Liver (tissue), 9 donors: ENCODE data around the gene TST. TPM values are rescaled to one million over a fixed set of nuclear protein-coding genes. Genes with fewer than 3 reads are reported as not detected.

Experiments used
- DNase-seq: peaks from one replicate; pipeline ENCODE4 v3.0.0-alpha.2; 2017; ENCODE audit warnings: low spot score
- H3K27ac ChIP-seq, 2 donors: one replicate each; pipeline ENCODE4 v1.7.0; 2013; ENCODE audit warnings: inconsistent platforms in 2 of 2, low read length in 2 of 2, control low read depth in 1 of 2, low read depth in 1 of 2, mild to moderate bottlenecking in 1 of 2
- H3K27me3 ChIP-seq, 4 donors: one replicate each; pipeline versions ENCODE4 v1.6.1 to v1.7.0; 2013; ENCODE audit warnings: low read length in 3 of 4, inconsistent platforms in 1 of 4, mild to moderate bottlenecking in 1 of 4, moderate library complexity in 1 of 4; ENCODE audit not compliant: control insufficient read depth in 4 of 4, insufficient read depth in 4 of 4
- H3K36me3 ChIP-seq, 4 donors: one replicate each; pipeline versions ENCODE4 v1.6.1 to v1.7.0; 2013; ENCODE audit warnings: low read length in 3 of 4, mild to moderate bottlenecking in 3 of 4, low read depth in 1 of 4, moderate library complexity in 1 of 4; ENCODE audit not compliant: control insufficient read depth in 4 of 4, insufficient read depth in 3 of 4
- H3K4me1 ChIP-seq, 4 donors: one replicate each; pipeline versions ENCODE4 v1.6.1 to v1.7.0; 2013; ENCODE audit warnings: low read length in 3 of 4, mild to moderate bottlenecking in 3 of 4, moderate library complexity in 1 of 4; ENCODE audit not compliant: control insufficient read depth in 4 of 4, insufficient read depth in 4 of 4
- H3K4me3 ChIP-seq, 3 donors: one replicate each; pipeline versions ENCODE4 v1.6.1 to v1.7.0; 2013; ENCODE audit warnings: low read length in 3 of 3, control low read depth in 1 of 3, low read depth in 1 of 3, mild to moderate bottlenecking in 1 of 3
- H3K9ac ChIP-seq, 2 donors: one replicate each; pipeline ENCODE4 v1.7.0; 2013; ENCODE audit warnings: low read length in 2 of 2, mild to moderate bottlenecking in 2 of 2, moderate library complexity in 2 of 2, control low read depth in 1 of 2, low read depth in 1 of 2
- H3K9me3 ChIP-seq, 4 donors: one replicate each; pipeline versions ENCODE4 v1.6.1 to v1.7.0; 2013; ENCODE audit warnings: low read length in 3 of 4; ENCODE audit not compliant: control insufficient read depth in 4 of 4
- CTCF ChIP-seq: fragments of 150-350 bp; IDR thresholded peaks from 2 replicates; pipeline ENCODE4 v1.5.1; 2017; ENCODE audit warnings: improper control_type of control experiment, low read depth, low read length; ENCODE audit not compliant: missing input control
- EGR1 ChIP-seq, 2 donors: IDR thresholded peaks; 2 replicates each; pipeline ENCODE4 v1.6.1; 2016 to 2018; ENCODE audit warnings: antibody characterized with exemption in 2 of 2, low read depth in 2 of 2
- FOXA1 ChIP-seq: IDR thresholded peaks from 2 replicates; pipeline ENCODE4 v1.6.1; 2016; ENCODE audit warnings: antibody characterized with exemption
- FOXA2 ChIP-seq: IDR thresholded peaks from 2 replicates; pipeline ENCODE4 v1.6.1; 2016; ENCODE audit warnings: antibody characterized with exemption
- GABPA ChIP-seq, 2 donors: IDR thresholded peaks in 1 of 2; conservative IDR thresholded peaks in 1 of 2; 2 replicates each; pipeline ENCODE4 v1.6.1; 2016; ENCODE audit warnings: antibody characterized with exemption in 2 of 2, mild to moderate bottlenecking in 1 of 2, moderate library complexity in 1 of 2
- HNF4A ChIP-seq, 2 donors: conservative IDR thresholded peaks; 2 replicates each; pipeline ENCODE4 v1.6.1; 2016; ENCODE audit warnings: antibody characterized with exemption in 2 of 2, mild to moderate bottlenecking in 2 of 2
- HNF4G ChIP-seq: IDR thresholded peaks from 2 replicates; pipeline ENCODE4 v1.6.1; 2016; ENCODE audit warnings: antibody characterized with exemption
- JUND ChIP-seq, 2 donors: IDR thresholded peaks; 2 replicates each; pipeline ENCODE4 v1.6.1; 2016; ENCODE audit warnings: antibody characterized with exemption in 2 of 2
- NR2F2 ChIP-seq: IDR thresholded peaks from 2 replicates; pipeline ENCODE4 v1.6.1; 2016; ENCODE audit warnings: antibody characterized with exemption
- RAD21 ChIP-seq, 2 donors: IDR thresholded peaks; 2 replicates each; pipeline ENCODE4 v1.6.1; 2016; ENCODE audit warnings: antibody characterized with exemption in 2 of 2, mild to moderate bottlenecking in 2 of 2
- RXRA ChIP-seq, 2 donors: IDR thresholded peaks; 2 replicates each; pipeline ENCODE4 v1.6.1; 2017 to 2018; ENCODE audit warnings: antibody characterized with exemption in 2 of 2, mild to moderate bottlenecking in 1 of 2
- SP1 ChIP-seq: IDR thresholded peaks from 2 replicates; pipeline ENCODE4 v1.6.1; 2018; ENCODE audit warnings: antibody characterized with exemption, mild to moderate bottlenecking
- TAF1 ChIP-seq: conservative IDR thresholded peaks from 2 replicates; pipeline ENCODE4 v1.6.1; 2016; ENCODE audit warnings: antibody characterized with exemption, mild to moderate bottlenecking
- YY1 ChIP-seq: IDR thresholded peaks from 2 replicates; pipeline ENCODE4 v1.6.1; 2016; ENCODE audit warnings: antibody characterized with exemption, mild to moderate bottlenecking
- ZBTB33 ChIP-seq: IDR thresholded peaks from 2 replicates; pipeline ENCODE4 v1.6.1; 2016; ENCODE audit warnings: antibody characterized with exemption
- WGBS: extraction: QIAGEN DNeasy Blood & Tissue Kit; methylation state at CpG from one replicate; pipeline ENCODE4 v1.1.7; 2013; 5-methylcytosine and 5-hydroxymethylcytosine counted together
- polyA plus RNA-seq, 2 donors: library from polyadenylated mRNA; stranded (reverse) in 1 of 2; unstranded in 1 of 2; fragments of 200-250 nt in 1 of 2; fragments of >200 nt in 1 of 2; fragmentation: Nextera tagmentation in 1 of 2; extraction: Ambion mirVana in 1 of 2; gene quantifications; one replicate each; pipeline versions ENCODE4 v1.2.1 to v1.2.3, GENCODE V29; 2013 to 2015
- total RNA-seq, 2 donors: library from RNA; depleted of rRNA; stranded (reverse); fragments of >200 nt; gene quantifications; one replicate each; pipeline ENCODE4 v1.2.3, GENCODE V29; 2014
- TF ChIP-seq, protein P1 (sequence below): IDR thresholded peaks from 2 replicates; pipeline ENCODE4 v1.6.1; 2016; ENCODE audit warnings: antibody characterized with exemption, mild to moderate bottlenecking
- TF ChIP-seq, protein P2 (sequence below): IDR thresholded peaks from 2 replicates; pipeline ENCODE4 v1.6.1; 2016; ENCODE audit warnings: antibody characterized with exemption
- TF ChIP-seq, protein P3 (sequence below): IDR thresholded peaks from 2 replicates; pipeline ENCODE4 v1.6.1; 2016; ENCODE audit warnings: antibody characterized with exemption
- donor health status: healthy.
- donor health status: healthy.
- donor health status: healthy.
- donor health status: healthy.
- donor health status: healthy.

Gene TST
- total and polyA plus RNA-seq, 4 donors: 186 to 404 (median 292) TPM

DNA sequence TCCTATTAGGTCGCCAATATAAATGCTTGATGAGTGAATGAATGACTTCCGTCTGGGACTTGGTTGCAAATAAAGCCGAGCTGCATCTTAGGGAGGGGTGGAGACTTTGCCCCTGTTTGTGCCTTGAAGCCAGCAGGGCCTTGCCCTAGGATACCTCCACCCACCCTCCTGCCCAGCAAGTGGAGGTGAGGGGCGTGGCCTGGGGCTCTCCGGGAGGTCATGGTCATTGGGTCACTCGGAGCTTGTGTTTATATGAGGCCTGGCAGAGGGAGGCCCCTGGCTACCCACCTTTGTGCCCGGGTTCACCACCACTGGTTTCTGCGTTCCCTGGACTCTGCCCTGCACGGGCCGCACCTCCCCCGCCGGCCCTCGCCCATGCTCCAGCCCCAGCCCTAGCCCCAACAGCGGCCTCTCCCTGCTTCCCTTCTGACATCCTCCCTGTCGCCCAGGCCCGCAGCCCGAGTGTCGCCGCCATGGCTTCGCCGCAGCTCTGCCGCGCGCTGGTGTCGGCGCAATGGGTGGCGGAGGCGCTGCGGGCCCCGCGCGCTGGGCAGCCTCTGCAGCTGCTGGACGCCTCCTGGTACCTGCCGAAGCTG, 4.6 kb upstream of the TST start:
- peaks cover 4 to 79% (median 59%) of the 10 kb centered on the region in 4 donors for H3K4me1 ChIP-seq
- H3K36me3 ChIP-seq: peaks cover under 1 to 14% (median 9%) of the 10 kb centered on the region in 4 donors
- H3K9me3 ChIP-seq: no peaks in the 10 kb centered on the region
- 32% methylated on average over 34 of the region's 34 CpGs for WGBS
- no peaks in the 10 kb centered on the region for H3K27me3 ChIP-seq
- peak overlapping the region in 1 of 2 donors; percentile 27 for H3K9ac ChIP-seq
- TF ChIP-seq JUND (IDR thresholded peaks at IDR 0.05) (peak in 1 of 2 donors; percentile 42), CTCF (no peak), RXRA (IDR thresholded peaks at IDR 0.05) (peak; percentile 96 to 97), HNF4G (peak; percentile 98), EGR1 (IDR thresholded peaks at IDR 0.05; ENCODE audit: low read depth in 2 of 2) (peak in 1 of 2 donors; percentile 70), NR2F2 (peak; percentile 94), FOXA1 (peak; percentile 9), HNF4A (conservative IDR thresholded peaks at IDR 0.05) (peak; percentile 96 to 98), YY1 (no peak), FOXA2 (no peak), GABPA (IDR thresholded peaks at IDR 0.05 in 1 of 2, conservative IDR thresholded peaks at IDR 0.05 in 1 of 2) (no peak), RAD21 (IDR thresholded peaks at IDR 0.05) (peak in 1 of 2 donors; percentile 52), ZBTB33 (no peak), SP1 (peak; percentile 94), TAF1 (no peak)
- TF ChIP-seq, protein P1, sequence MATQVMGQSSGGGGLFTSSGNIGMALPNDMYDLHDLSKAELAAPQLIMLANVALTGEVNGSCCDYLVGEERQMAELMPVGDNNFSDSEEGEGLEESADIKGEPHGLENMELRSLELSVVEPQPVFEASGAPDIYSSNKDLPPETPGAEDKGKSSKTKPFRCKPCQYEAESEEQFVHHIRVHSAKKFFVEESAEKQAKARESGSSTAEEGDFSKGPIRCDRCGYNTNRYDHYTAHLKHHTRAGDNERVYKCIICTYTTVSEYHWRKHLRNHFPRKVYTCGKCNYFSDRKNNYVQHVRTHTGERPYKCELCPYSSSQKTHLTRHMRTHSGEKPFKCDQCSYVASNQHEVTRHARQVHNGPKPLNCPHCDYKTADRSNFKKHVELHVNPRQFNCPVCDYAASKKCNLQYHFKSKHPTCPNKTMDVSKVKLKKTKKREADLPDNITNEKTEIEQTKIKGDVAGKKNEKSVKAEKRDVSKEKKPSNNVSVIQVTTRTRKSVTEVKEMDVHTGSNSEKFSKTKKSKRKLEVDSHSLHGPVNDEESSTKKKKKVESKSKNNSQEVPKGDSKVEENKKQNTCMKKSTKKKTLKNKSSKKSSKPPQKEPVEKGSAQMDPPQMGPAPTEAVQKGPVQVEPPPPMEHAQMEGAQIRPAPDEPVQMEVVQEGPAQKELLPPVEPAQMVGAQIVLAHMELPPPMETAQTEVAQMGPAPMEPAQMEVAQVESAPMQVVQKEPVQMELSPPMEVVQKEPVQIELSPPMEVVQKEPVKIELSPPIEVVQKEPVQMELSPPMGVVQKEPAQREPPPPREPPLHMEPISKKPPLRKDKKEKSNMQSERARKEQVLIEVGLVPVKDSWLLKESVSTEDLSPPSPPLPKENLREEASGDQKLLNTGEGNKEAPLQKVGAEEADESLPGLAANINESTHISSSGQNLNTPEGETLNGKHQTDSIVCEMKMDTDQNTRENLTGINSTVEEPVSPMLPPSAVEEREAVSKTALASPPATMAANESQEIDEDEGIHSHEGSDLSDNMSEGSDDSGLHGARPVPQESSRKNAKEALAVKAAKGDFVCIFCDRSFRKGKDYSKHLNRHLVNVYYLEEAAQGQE: peak; percentile 53
- TF ChIP-seq, protein P2, sequence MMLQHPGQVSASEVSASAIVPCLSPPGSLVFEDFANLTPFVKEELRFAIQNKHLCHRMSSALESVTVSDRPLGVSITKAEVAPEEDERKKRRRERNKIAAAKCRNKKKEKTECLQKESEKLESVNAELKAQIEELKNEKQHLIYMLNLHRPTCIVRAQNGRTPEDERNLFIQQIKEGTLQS: no peak
- TF ChIP-seq, protein P3, sequence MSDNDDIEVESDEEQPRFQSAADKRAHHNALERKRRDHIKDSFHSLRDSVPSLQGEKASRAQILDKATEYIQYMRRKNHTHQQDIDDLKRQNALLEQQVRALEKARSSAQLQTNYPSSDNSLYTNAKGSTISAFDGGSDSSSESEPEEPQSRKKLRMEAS: peak; percentile 73
- peak overlapping the region; percentile 91 to 93 for H3K27ac ChIP-seq
- DNase-seq: no peak
- H3K4me3 ChIP-seq: peak overlapping the region; percentile 33 to 79 (median 54)
